ENCODE results near the gene KSR2.
A peak's percentile ranks its signal among the peaks of the same experiment; 100 is the strongest.
"Not testable (repeated sequence)": the region's sequence is repeated elsewhere in the genome, so short reads cannot be mapped to it uniquely, and the experiment has no call there.

The KSR2 gene

GRCh38 chr12:117968826-117969659 lies at the start of gene KSR2:
TSS of gene KSR2 (minus strand) at chr12:117968990. CDS start at chr12:117968255, 735 bp downstream.
- peak; percentile 49 for DNase-seq

GRCh38 chr12:118017926-118018325 lies 49.1 kb upstream of the KSR2 start:
- no peak for DNase-seq

DNA sequence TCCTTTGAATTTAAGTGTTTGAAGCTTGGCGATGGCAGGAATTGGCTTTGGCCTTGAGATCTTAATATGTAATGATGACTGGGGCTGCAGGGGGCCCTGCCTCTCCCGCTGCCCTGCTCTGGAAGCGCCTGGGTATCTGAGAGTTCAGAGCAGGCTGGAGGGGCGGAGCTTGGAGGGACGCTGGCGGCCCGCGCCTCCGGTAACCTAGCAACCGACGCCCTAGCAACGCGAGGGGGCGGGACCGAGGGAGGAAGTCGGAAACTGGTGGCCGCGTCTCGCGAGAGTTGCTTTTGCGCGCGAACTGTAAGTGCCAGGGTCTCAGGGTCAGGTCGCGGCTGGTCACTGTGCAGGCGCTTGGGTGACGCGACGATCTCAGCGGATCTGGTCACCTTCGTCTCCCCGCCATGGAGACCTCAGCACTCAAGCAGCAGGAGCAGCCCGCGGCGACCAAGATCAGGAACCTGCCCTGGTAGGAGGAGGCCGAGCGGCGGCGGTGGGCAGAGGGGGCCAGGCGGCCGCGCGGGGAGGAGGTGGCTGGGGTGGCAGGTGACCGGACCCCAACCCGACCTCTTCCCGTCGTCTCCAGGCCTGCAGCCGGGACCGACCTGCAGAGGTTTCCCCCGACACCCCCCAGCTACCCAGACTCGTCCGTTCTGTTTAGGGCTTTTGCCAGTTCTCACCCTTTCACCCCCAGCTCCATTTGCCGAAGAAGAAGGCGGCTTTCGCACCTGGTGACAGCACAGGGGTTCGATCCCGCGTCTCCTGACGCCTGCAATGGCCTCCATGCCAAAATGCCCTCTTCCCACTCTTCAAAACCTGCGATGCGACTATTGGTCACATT lies 47.9 kb upstream of the KSR2 start, which contains the start of gene RFC5:
TSS of gene RFC5 (plus strand) at position 280 of the 841 bp plus-strand sequence. CDS start at position 405, 125 bp downstream.
- peak; percentile 89 for DNase-seq

GRCh38 chr12:118015944-118016343 lies 47.2 kb upstream of the KSR2 start:
- DNase-seq: no peak

DNA sequence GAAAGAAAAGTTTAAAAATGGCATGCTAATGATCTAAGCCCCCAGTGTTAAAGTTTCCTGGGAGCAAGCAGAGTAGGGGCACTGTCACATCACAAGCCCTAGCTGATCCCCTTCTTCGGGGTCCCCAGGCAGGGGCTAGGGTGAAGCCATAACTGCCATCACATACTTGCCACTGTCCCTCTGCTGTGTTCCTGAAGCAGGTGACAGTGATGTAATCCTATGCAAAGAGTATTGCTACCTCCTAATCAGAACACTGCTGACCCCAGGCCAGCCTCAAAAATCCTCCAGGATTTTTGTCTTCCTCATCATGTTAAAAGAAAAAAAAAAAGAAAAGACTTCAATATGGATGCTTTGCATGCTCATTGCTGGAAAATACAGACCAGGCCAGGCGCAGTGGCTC lies 46.5 kb upstream of the KSR2 start:
- DNase-seq: no peak

DNA sequence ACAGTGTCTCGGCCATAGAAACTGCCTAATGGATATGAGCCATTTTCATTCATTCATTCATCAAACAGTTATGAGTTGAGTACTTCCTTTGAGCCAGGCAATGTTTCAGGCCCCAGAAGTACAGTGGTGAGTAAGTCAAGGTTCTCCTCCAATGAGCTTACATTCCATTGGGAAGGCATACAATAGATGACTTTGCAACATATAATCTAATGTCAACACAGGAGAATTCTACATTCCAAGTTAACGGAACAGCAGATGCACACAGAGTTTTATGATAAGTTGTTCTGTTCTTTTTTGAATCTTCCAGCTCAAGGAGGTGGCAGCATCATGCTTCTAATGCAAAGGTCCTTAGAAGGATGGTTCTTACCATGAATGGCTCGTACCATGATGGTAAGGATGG lies 44.5 kb upstream of the KSR2 start:
- no peak for DNase-seq

GRCh38 chr12:118011961-118012360 lies 43.2 kb upstream of the KSR2 start:
- DNase-seq: no peak

DNA sequence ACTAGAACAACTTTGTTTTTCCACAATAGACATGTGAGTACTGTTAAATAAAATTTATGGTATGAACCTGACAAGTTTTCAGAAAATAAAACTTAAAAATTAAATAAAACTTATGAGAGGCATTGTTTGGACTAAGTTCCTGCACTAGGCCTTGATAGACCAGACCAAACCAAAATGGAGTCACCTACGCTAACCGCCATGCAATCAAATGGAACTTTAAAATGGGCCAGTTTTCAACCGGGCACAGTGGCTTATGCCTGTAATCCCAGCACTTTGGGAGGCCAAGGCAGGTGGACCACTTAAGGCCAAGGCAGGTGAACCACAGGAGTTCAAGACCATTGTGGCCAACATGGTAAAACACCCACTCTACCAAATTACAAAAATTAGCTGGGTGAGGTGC lies 42.6 kb upstream of the KSR2 start:
- no peak for DNase-seq

GRCh38 chr12:118010903-118011302 lies 42.1 kb upstream of the KSR2 start:
- DNase-seq: no peak

DNA sequence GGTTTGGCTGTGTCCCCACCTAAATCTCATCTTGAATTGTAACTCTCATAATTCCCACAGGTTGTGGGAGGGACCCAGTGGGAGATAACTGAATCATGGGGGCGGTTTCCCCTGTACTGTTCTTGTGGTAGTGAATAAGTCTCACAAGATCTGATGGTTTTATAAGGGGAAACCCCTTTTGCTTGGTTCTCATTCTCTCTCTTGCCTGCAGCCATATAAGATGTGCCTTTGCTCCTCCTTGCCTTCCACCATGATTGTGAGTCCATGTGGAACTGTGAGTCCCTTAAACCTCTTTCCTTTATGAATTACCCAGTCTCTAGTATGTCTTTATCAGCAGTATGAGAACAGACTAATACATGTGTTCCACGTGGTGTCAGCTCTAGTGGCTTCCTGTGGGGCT lies 31.0 kb upstream of the KSR2 start:
- not testable (repeated sequence) for DNase-seq

DNA sequence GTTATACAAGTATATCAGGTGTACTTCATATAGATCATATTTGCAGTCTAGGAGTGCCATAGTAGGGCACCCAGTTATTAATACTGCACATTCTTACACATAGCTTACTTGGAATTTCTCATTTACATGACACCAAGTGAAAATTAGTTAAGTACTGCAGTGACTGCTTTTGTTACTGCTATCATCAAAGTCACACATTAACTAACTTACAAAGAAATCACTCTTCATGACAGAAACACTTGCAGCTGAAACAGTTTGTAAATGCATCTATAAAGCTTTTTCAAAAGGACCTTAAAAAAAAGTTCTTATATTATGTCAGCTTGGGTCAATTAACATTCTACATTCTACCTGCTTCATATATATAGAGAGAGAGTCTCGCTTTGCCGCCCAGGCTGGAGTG lies 29.9 kb upstream of the KSR2 start:
- DNase-seq: no peak

DNA sequence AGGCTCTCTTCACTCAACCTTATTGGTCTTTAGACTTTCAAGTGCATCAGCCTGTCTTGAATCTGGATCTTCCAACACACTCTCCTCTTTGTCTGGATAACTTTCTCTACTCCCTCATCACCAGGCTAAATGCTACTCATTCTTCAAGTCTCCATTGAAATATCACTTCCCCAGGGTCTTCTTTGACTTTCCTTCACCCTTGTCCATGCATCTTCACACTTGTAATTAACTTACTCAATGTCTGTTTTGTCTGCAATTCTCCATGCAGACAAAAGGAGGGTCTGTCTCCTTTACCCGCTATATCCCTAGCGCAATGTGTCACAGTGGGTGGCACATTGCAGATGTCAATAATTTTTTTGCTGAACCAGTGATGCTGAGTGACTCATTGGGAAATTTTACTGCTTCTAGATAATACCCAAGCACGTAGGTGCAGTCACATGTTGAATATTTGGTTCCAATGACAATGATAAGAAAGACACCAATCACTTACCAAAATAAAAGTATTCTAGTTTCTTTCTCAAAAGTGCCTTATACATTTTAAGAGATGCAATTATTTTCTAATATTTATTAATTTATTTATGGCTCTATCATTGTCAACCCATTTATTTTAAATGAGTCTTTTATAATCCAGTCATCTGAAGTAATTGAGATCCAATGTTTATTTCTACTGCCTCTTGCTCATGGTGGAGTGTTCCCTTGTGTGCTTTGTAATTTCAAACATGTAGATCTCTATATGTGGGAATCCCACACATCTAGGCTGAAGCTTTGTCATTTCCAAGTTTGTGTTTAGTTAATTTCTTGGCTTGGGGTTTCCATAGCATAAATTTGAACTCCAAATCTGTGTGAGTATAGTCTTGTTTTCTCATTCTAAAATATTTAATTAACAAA lies 26.0 kb upstream of the KSR2 start:
- no peak for DNase-seq

GRCh38 chr12:117986705-117987469 lies 18.1 kb upstream of the KSR2 start:
- no peak for DNase-seq

DNA sequence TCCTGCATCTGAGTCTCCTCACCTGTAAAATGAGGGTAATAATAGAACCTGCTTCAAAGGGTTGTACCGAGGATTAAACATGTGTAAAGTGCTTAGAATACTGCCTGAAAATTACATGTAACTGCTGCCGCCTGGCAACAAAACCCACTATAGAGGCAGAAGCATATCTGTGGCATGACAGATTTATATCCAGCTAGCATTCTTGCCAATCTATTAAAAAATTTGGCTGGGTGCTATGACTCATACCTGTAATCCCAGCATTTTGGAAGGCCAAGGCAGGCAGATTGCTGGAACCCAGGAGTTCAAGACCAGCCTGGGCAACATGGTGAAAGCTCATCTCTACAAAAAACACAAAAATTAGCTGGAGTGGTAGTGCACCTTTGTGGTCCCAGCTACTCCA lies 16.4 kb upstream of the KSR2 start:
- no peak for DNase-seq

DNA sequence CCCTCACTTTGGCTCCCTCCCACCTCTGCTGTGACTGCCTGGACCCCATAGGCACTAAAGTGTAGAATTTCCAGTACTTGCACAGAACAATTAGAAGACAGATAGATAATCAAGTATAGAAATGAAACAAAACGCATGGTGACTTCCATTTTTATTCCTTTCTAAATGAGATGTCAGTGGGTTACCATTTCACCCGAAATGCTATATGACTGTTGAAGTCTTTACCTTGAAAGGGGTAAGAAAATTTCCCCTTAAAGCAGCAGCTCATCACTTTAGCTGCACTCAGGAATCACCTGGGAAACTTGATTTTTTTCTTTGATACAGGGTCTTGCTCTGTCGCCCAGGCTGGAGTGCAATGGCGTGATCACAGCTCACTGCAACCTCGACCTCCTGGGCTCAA lies 12.5 kb upstream of the KSR2 start:
- no peak for DNase-seq

- no peak for DNase-seq
Observed at GRCh38 chr12:117980616-117981015, 11.8 kb upstream of the KSR2 start.

- no peak for DNase-seq
Observed at GRCh38 chr12:117977373-117977772, 8.6 kb upstream of the KSR2 start.

DNA sequence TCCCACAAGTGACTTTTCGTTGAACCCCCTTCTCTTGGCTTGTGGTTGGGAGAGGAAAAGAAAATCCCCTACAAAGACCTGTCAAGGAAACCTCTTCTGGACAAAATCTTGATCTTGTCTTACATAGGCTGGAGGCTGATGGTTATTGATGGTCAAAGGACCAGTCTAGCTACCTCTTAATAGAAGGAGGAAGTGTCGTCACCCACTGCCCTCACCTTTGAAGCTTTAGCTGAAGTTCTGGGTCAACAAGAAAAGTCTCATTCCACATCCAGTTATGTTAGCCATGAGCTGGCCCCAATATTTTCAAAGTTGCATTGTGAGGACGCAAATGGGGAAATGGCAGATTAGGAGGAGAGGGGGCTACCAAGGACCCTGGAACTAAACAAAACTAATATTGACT lies 6.2 kb upstream of the KSR2 start:
- no peak for DNase-seq

GRCh38 chr12:117972301-117972700 lies 3.5 kb upstream of the KSR2 start:
- no peak for DNase-seq

- DNase-seq: no peak
Observed at GRCh38 chr12:117970334-117970733, 1.5 kb upstream of the KSR2 start.

GRCh38 chr12:117968151-117968789 lies 520 bp downstream of the KSR2 start:
- DNase-seq: no peak

GRCh38 chr12:117967512-117967911 lies 1.3 kb downstream of the KSR2 start:
- DNase-seq: no peak
